Effector memory CD4-positive, alpha-beta T cell (primary cell): ENCODE measurements around the gene ELMO3.

Experiments used
- DNase-seq, 3 donors: peaks; one replicate each; pipeline ENCODE4 v3.0.0-alpha.2; 2020
- H3K27ac ChIP-seq: 2 replicates; pipeline ENCODE4 v1.7.0; 2013; ENCODE audit warnings: mild to moderate bottlenecking, low read length, moderate library complexity; ENCODE audit not compliant: insufficient read depth, poor library complexity, severe bottlenecking
- H3K27me3 ChIP-seq: replicated peaks from 2 replicates; pipeline ENCODE4 v1.7.0; 2013; ENCODE audit warnings: mild to moderate bottlenecking, low read length; ENCODE audit not compliant: insufficient read depth, control insufficient read depth, poor library complexity, severe bottlenecking
- H3K36me3 ChIP-seq: 2 replicates; pipeline ENCODE4 v1.7.0; 2013; ENCODE audit warnings: mild to moderate bottlenecking, low read length, moderate library complexity; ENCODE audit not compliant: control insufficient read depth, insufficient read depth
- H3K4me1 ChIP-seq: 2 replicates; pipeline ENCODE4 v1.7.0; 2013; ENCODE audit warnings: low read length, mild to moderate bottlenecking; ENCODE audit not compliant: control insufficient read depth, insufficient read depth, poor library complexity, severe bottlenecking
- H3K4me3 ChIP-seq: 2 replicates; pipeline ENCODE4 v1.7.0; 2013; ENCODE audit warnings: low read length, low read depth, mild to moderate bottlenecking; ENCODE audit not compliant: insufficient read depth, poor library complexity, severe bottlenecking
- H3K9me3 ChIP-seq: 2 replicates; pipeline ENCODE4 v1.7.0; 2013; ENCODE audit warnings: mild to moderate bottlenecking, low read length, moderate library complexity; ENCODE audit not compliant: control insufficient read depth

The ELMO3 gene

GRCh38 chr16:67190448-67191399 lies 8.2 kb upstream of the ELMO3 start:
- H3K27ac ChIP-seq = no peak overlapping the region
- no peaks in the 10 kb centered on the region for H3K9me3 ChIP-seq
- H3K4me1 ChIP-seq = peaks cover 26% of the 10 kb centered on the region
- DNase-seq = no peak
- H3K27me3 ChIP-seq = no peaks in the 10 kb centered on the region
- peaks cover 15% of the 10 kb centered on the region for H3K36me3 ChIP-seq
- no peak overlapping the region for H3K4me3 ChIP-seq

- Histone ChIP-seq H3K27me3 (no peaks in the 10 kb centered on the region), H3K9me3 (no peaks in the 10 kb centered on the region), H3K27ac (peak overlapping the region; percentile 85), H3K4me3 (peak overlapping the region; percentile 73), H3K36me3 (peaks cover 23% of the 10 kb centered on the region), H3K4me1 (peaks cover 26% of the 10 kb centered on the region)
- DNase-seq = no peak
Observed at GRCh38 chr16:67191411-67191994, 7.4 kb upstream of the ELMO3 start.

GRCh38 chr16:67191995-67192681 lies 6.8 kb upstream of the ELMO3 start, which contains the start of gene E2F4:
Gene E2F4 (plus strand): TSS chr16:67192155. CDS start chr16:67192228, 73 bp downstream.
- Histone ChIP-seq H3K36me3 (peaks cover 29% of the 10 kb centered on the region), H3K27me3 (no peaks in the 10 kb centered on the region), H3K27ac (peak within 1 kb of the TSS; percentile 85), H3K4me3 (peak within 1 kb of the TSS; percentile 73), H3K9me3 (no peaks in the 10 kb centered on the region), H3K4me1 (peaks cover 26% of the 10 kb centered on the region)
- peak; percentile 72 to 81 (median 75) for DNase-seq

GRCh38 chr16:67192781-67193361 lies 6.1 kb upstream of the ELMO3 start:
- no peaks in the 10 kb centered on the region for H3K27me3 ChIP-seq
- peak overlapping the region; percentile 73 for H3K4me3 ChIP-seq
- no peaks in the 10 kb centered on the region for H3K9me3 ChIP-seq
- H3K36me3 ChIP-seq = peaks cover 37% of the 10 kb centered on the region
- peak overlapping the region; percentile 85 for H3K27ac ChIP-seq
- DNase-seq = no peak
- peaks cover 26% of the 10 kb centered on the region for H3K4me1 ChIP-seq

- DNase-seq = no peak
- peaks cover 26% of the 10 kb centered on the region for H3K4me1 ChIP-seq
- H3K27ac ChIP-seq = peak overlapping the region; percentile 85
- H3K9me3 ChIP-seq = no peaks in the 10 kb centered on the region
- H3K27me3 ChIP-seq = no peaks in the 10 kb centered on the region
- H3K4me3 ChIP-seq = peak overlapping the region; percentile 73
- H3K36me3 ChIP-seq = peaks cover 42% of the 10 kb centered on the region
Observed at GRCh38 chr16:67193536-67193935, 5.4 kb upstream of the ELMO3 start.

GRCh38 chr16:67194260-67194659 lies 4.7 kb upstream of the ELMO3 start:
- no peaks in the 10 kb centered on the region for H3K9me3 ChIP-seq
- H3K4me3 ChIP-seq = no peak overlapping the region
- DNase-seq = no peak
- peaks cover 26% of the 10 kb centered on the region for H3K4me1 ChIP-seq
- peak overlapping the region; percentile 15 for H3K27ac ChIP-seq
- no peaks in the 10 kb centered on the region for H3K27me3 ChIP-seq
- H3K36me3 ChIP-seq = peaks cover 42% of the 10 kb centered on the region

- DNase-seq = no peak
- Histone ChIP-seq H3K36me3 (peaks cover 42% of the 10 kb centered on the region), H3K27ac (peak overlapping the region; percentile 7), H3K27me3 (no peaks in the 10 kb centered on the region), H3K4me1 (peaks cover 26% of the 10 kb centered on the region), H3K9me3 (no peaks in the 10 kb centered on the region), H3K4me3 (no peak overlapping the region)
Observed at GRCh38 chr16:67195676-67196075, 3.3 kb upstream of the ELMO3 start.

GRCh38 chr16:67196881-67197280 lies 2.0 kb upstream of the ELMO3 start:
- DNase-seq = no peak
- Histone ChIP-seq H3K27ac (peak overlapping the region; percentile 7), H3K4me1 (peaks cover 20% of the 10 kb centered on the region), H3K4me3 (no peak overlapping the region), H3K9me3 (no peaks in the 10 kb centered on the region), H3K36me3 (peaks cover 44% of the 10 kb centered on the region), H3K27me3 (no peaks in the 10 kb centered on the region)

- Histone ChIP-seq H3K9me3 (no peaks in the 10 kb centered on the region), H3K27me3 (no peaks in the 10 kb centered on the region), H3K4me1 (peaks cover 15% of the 10 kb centered on the region), H3K4me3 (no peak overlapping the region), H3K36me3 (peaks cover 52% of the 10 kb centered on the region), H3K27ac (peak overlapping the region; percentile 20)
- DNase-seq = no peak
Observed at GRCh38 chr16:67197704-67198103, 1.2 kb upstream of the ELMO3 start.
